SK-N-SH (cell line): Measurements from ENCODE around the gene SMIM1.

Source experiments
- EP300 ChIP-seq, 2 experiments: IDR thresholded peaks; 2 replicates each; pipeline versions ENCODE4 v1.4.0 to v1.6.1; 2012; ENCODE audit warnings: borderline replicate concordance in 1 of 2, low read depth in 1 of 2, low read length in 1 of 2
- EZH2phosphoT487 ChIP-seq: fragments of 200-600 bp; sonication (generic); IDR thresholded peaks from 2 replicates; pipeline ENCODE4 v1.6.1; 2017; ENCODE audit warnings: low read depth, mixed run types, mild to moderate bottlenecking, antibody characterized with exemption, moderate library complexity, borderline replicate concordance
- FOSL2 ChIP-seq: IDR thresholded peaks from 2 replicates; pipeline ENCODE4 v1.4.0; 2012; ENCODE audit warnings: low read depth, mild to moderate bottlenecking, moderate library complexity, borderline replicate concordance
- FOXM1 ChIP-seq: IDR thresholded peaks from 2 replicates; pipeline ENCODE4 v1.4.0; 2012; ENCODE audit warnings: low read depth, mild to moderate bottlenecking
- JUND ChIP-seq: IDR thresholded peaks from 2 replicates; pipeline ENCODE4 v1.4.0; 2012
- PBX3 ChIP-seq: IDR thresholded peaks from 2 replicates; pipeline ENCODE4; 2012
- RAD21 ChIP-seq: IDR thresholded peaks from 2 replicates; pipeline ENCODE4 v1.6.1; 2012; ENCODE audit warnings: mild to moderate bottlenecking, low read length
- SMC3 ChIP-seq: IDR thresholded peaks from 2 replicates; pipeline ENCODE4 v1.6.1; 2012; ENCODE audit warnings: low read depth, low read length, improper control_type of control experiment
- TAF1 ChIP-seq: IDR thresholded peaks from 2 replicates; pipeline ENCODE4 v1.6.1; 2012; ENCODE audit warnings: low read depth, mild to moderate bottlenecking, low read length, moderate library complexity, borderline replicate concordance
- YY1 ChIP-seq: IDR thresholded peaks from 2 replicates; pipeline ENCODE4 v1.4.0; 2012; ENCODE audit warnings: low read depth, mild to moderate bottlenecking
- TF ChIP-seq, protein P1 (sequence below): fragments of 200-600 bp; sonication (generic); IDR thresholded peaks from 2 replicates; pipeline ENCODE4 v1.6.1; 2017; ENCODE audit warnings: antibody characterized with exemption, mild to moderate bottlenecking, moderate library complexity
- TF ChIP-seq, protein P2 (sequence below): IDR thresholded peaks from 2 replicates; pipeline ENCODE4 v1.4.0; 2012; ENCODE audit warnings: low read depth

DNA sequence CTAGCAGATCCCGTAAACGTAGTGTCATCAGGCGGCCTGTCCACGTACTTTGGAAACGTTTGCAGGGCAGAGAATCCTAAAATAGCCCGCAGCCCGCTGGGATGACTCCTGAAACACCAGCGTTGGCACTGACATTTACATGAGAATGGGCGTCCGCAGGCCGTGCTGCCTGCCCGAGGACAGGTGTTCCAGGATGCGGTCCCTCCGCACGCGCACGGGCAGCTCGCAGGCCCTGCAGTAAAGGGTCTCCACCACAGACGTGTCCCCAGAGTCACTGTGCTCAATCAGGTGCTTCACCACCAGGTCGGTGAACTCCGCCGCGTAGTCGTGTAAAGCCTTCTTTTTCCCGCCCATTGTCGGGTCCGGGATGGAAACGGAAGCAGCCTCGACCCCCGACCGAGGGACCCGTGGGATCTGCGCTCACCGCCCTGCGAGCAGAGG lies 26.1 kb upstream of the SMIM1 start:
- TF ChIP-seq, protein P1, sequence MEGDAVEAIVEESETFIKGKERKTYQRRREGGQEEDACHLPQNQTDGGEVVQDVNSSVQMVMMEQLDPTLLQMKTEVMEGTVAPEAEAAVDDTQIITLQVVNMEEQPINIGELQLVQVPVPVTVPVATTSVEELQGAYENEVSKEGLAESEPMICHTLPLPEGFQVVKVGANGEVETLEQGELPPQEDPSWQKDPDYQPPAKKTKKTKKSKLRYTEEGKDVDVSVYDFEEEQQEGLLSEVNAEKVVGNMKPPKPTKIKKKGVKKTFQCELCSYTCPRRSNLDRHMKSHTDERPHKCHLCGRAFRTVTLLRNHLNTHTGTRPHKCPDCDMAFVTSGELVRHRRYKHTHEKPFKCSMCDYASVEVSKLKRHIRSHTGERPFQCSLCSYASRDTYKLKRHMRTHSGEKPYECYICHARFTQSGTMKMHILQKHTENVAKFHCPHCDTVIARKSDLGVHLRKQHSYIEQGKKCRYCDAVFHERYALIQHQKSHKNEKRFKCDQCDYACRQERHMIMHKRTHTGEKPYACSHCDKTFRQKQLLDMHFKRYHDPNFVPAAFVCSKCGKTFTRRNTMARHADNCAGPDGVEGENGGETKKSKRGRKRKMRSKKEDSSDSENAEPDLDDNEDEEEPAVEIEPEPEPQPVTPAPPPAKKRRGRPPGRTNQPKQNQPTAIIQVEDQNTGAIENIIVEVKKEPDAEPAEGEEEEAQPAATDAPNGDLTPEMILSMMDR: no peak
- TF ChIP-seq YY1 (no peak), EZH2phosphoT487 (no peak), EP300 (IDR thresholded peaks at IDR 0.05; ENCODE audit: borderline replicate concordance in 1 of 2, low read depth in 1 of 2, low read length in 1 of 2) (no peak), FOXM1 (no peak), FOSL2 (no peak), PBX3 (no peak), SMC3 (no peak), RAD21 (no peak), TAF1 (no peak), JUND (no peak)
- TF ChIP-seq, protein P2, sequence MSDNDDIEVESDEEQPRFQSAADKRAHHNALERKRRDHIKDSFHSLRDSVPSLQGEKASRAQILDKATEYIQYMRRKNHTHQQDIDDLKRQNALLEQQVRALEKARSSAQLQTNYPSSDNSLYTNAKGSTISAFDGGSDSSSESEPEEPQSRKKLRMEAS: no peak
